ENCODE data around the gene INCENP.

INCENP gene

GRCh38 chr11:62146476-62147200, 22.8 kb downstream of the INCENP start:
- no peak for TF ChIP-seq CTCF (IDR thresholded peaks at IDR 0.05; ENCODE audit: low read depth, low read length, missing control alignments)
- no peak overlapping the region for H3K4me3 ChIP-seq (ENCODE audit: low read depth, low read length)
- DNase-seq (ENCODE audit: low read depth), result no peak

- H3K4me3 ChIP-seq (ENCODE audit: low read depth, low read length), result no peak overlapping the region
- DNase-seq (ENCODE audit: low read depth), result no peak
- TF ChIP-seq CTCF (IDR thresholded peaks at IDR 0.05; ENCODE audit: low read depth, low read length, missing control alignments), result no peak
Measured at GRCh38 chr11:62147545-62147944, 23.7 kb downstream of the INCENP start.

DNA sequence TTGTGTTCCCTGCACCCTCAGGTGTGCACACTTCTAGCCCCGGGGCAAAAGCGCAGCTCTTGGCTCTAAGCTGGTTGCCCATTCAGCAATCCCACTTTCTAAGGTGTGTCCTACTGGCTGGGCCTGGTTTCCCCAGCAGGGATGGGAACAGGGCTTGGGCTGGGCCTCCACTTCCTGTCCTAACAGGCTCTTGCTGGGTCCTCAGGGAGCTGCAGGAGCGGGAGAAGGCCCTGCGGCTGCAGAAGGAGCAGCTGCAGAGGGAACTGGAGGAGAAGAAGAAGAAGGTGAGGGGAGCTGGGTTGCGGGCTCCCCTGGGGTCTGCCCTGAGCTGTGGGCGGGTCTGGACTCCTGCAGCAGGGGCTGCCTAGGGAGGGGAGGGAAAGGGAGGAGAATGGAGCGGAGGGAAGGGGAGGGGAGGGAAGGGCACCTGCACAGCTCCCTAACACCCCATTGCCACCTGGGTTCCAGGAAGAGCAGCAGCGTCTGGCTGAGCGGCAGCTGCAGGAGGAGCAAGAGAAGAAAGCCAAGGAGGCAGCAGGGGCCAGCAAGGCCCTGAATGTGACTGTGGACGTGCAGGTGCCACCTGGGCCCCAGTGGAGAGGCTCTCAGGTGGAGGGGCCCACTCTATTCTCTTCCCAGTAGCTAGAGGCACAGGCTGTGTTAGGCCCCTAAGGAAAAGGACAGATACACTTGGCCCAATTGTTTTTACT, 24.6 kb downstream of the INCENP start:
- no peak for DNase-seq (ENCODE audit: low read depth)
- TF ChIP-seq CTCF (IDR thresholded peaks at IDR 0.05; ENCODE audit: low read depth, low read length, missing control alignments), result no peak
- H3K4me3 ChIP-seq (ENCODE audit: low read depth, low read length), result no peak overlapping the region

- DNase-seq (ENCODE audit: low read depth), result no peak
- TF ChIP-seq CTCF (IDR thresholded peaks at IDR 0.05; ENCODE audit: low read depth, low read length, missing control alignments), result no peak
- no peak overlapping the region for H3K4me3 ChIP-seq (ENCODE audit: low read depth, low read length)
Measured at GRCh38 chr11:62149986-62150886, 26.4 kb downstream of the INCENP start.

DNA sequence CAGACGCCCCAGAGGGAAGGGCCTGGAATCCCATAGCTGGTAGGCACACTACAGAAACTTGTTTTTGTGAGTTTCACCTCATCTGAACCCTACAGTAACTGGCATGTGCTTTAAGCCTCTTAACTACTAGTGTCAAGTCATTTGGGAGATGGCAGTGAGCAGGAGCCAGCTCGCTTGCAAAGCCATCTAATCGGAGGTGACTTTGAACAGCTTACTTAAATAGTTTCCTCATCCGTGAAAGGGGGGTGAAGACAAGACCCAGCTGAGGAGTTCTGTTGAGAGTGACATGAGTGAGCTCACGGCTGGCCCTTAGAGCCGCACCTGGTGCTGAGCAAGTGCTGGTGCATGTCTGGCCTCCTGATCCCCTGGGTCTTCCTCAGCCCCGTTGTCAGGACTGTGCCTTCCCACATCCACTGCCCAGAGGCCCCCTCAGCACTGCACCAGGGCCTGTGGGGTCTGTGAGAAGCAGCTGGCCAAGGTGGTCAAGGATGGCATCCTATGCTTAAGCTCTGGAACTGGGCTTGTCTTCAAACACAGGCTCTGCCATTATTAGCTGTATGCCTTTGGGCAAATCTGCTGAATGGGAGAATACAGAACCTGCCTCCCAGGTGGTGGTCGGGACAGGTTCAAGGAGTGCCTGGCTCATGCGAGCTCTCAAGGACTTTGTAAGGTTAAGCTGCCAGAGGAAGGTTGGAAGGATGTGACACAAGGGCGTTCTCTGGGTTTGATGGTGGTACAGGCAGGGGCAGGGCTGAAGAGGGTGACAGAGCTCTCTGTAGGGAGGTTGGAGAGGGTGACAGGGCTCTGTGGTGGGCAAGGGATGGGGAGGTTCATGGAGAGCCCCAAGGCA, 27.3 kb downstream of the INCENP start:
- TF ChIP-seq CTCF (IDR thresholded peaks at IDR 0.05; ENCODE audit: low read depth, low read length, missing control alignments), result no peak
- no peak overlapping the region for H3K4me3 ChIP-seq (ENCODE audit: low read depth, low read length)
- no peak for DNase-seq (ENCODE audit: low read depth)

DNA sequence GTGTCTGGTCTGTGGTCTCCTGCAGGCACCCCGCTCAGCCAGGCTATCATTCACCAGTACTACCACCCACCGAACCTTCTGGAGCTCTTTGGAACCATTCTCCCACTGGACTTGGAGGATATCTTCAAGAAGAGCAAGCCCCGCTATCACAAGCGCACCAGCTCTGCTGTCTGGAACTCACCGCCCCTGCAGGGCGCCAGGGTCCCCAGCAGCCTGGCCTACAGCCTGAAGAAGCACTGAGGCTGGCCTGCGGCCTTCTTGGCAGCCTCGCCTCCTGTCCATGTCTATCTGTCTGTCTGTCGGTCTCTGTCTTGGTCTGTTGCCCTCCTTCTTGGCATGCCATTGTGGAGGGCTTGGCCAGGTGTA, 27.9 kb downstream of the INCENP start:
- no peak for TF ChIP-seq CTCF (IDR thresholded peaks at IDR 0.05; ENCODE audit: low read depth, low read length, missing control alignments)
- no peak overlapping the region for H3K4me3 ChIP-seq (ENCODE audit: low read depth, low read length)
- no peak for DNase-seq (ENCODE audit: low read depth)
